H1 (cell line): ENCODE data around the gene STK40. TPM values are rescaled to one million over a fixed set of nuclear protein-coding genes. Genes with fewer than 3 reads are reported as not detected.

Source experiments
- CTCF ChIA-PET: fragments of 300-600 bp; sonication (Branson Sonifier 250); formaldehyde crosslinking; loops from one replicate; lab custom pipeline; 2021; ENCODE audit not compliant: partially characterized antibody; lab: Charles Lee
- POLR2A ChIA-PET: fragments of 300-600 bp; sonication (Branson Sonifier 250); formaldehyde crosslinking; loops from one replicate; lab custom pipeline; 2021; ENCODE audit warnings: inconsistent platforms; ENCODE audit not compliant: partially characterized antibody; lab: Charles Lee
- DNase-seq, 2 experiments: peaks; one replicate each; pipeline versions ENCODE4 v3.0.0 to v3.0.0-alpha.2; 2010 to 2022; ENCODE audit warnings: low spot score in 2 of 2, low read depth in 1 of 2, mixed read lengths in 1 of 2
- FAIRE-seq: peaks from 2 replicates; lab custom pipeline; 2011; peaks lifted over from hg19 to GRCh38; lab: Jason Lieb, UNC
- H2AFZ ChIP-seq: 2 replicates; pipeline ENCODE4 v1.8.1; 2012; ENCODE audit warnings: low read length, inconsistent platforms
- H2AK5ac ChIP-seq: 2 replicates; pipeline ENCODE4 v1.6.1; 2013; ENCODE audit warnings: low read depth, low read length
- H2BK120ac ChIP-seq: replicated peaks from 2 replicates; pipeline ENCODE3; 2013; ENCODE audit warnings: low read depth, low read length, inconsistent platforms
- H2BK12ac ChIP-seq: 2 replicates; pipeline ENCODE4 v1.6.1; 2013; ENCODE audit warnings: low read depth, low read length
- H2BK15ac ChIP-seq: 2 replicates; pipeline ENCODE4 v1.6.1; 2013; ENCODE audit warnings: low read length
- H2BK20ac ChIP-seq: 2 replicates; pipeline ENCODE4 v1.6.1; 2013; ENCODE audit warnings: low read length
- H2BK5ac ChIP-seq: 2 replicates; pipeline ENCODE4 v1.6.1; 2013; ENCODE audit warnings: low read depth, low read length
- H3K14ac ChIP-seq: 2 replicates; pipeline ENCODE4 v1.6.1; 2013; ENCODE audit warnings: inconsistent platforms; ENCODE audit not compliant: insufficient read length
- H3K18ac ChIP-seq: 2 replicates; pipeline ENCODE4 v1.6.1; 2013; ENCODE audit warnings: low read length; ENCODE audit errors: extremely low read depth
- H3K23ac ChIP-seq: 2 replicates; pipeline ENCODE4 v1.6.1; 2013; ENCODE audit warnings: inconsistent platforms; ENCODE audit not compliant: insufficient read length
- H3K23me2 ChIP-seq: 2 replicates; pipeline ENCODE4 v1.6.1; 2013; ENCODE audit warnings: low read depth, low read length
- H3K27ac ChIP-seq: 2 replicates; pipeline ENCODE4 v1.6.1; 2011; ENCODE audit warnings: low read depth, low read length, inconsistent platforms
- H3K27me3 ChIP-seq, 4 experiments: replicated peaks in 1 of 4; 1 replicate in 1 of 4; 2 replicates in 3 of 4; pipeline versions ENCODE4 v1.6.1 to v1.8.1; 2011 to 2013; ENCODE audit warnings: low read length in 3 of 4, mild to moderate bottlenecking in 3 of 4, inconsistent platforms in 2 of 4, mixed read lengths in 2 of 4, moderate library complexity in 1 of 4; ENCODE audit not compliant: control insufficient read depth in 3 of 4, insufficient read depth in 3 of 4; ENCODE audit errors: extremely low read depth in 1 of 4
- H3K36me3 ChIP-seq, 4 experiments: 2 replicates each; pipeline versions ENCODE4 v1.6.1 to v1.8.1; 2011 to 2013; ENCODE audit warnings: mild to moderate bottlenecking in 4 of 4, low read length in 3 of 4, moderate library complexity in 2 of 4, control low read depth in 1 of 4, inconsistent platforms in 1 of 4; ENCODE audit not compliant: insufficient read depth in 4 of 4, control insufficient read depth in 2 of 4
- H3K4ac ChIP-seq: replicated peaks from 2 replicates; pipeline ENCODE3; 2013; ENCODE audit warnings: low read length, low read depth, mixed read lengths, inconsistent platforms; ENCODE audit not compliant: insufficient read length
- H3K4me1 ChIP-seq, 4 experiments: replicated peaks in 1 of 4; 1 replicate in 1 of 4; 2 replicates in 3 of 4; pipeline versions ENCODE4 v1.6.1 to v1.8.1; 2011 to 2013; ENCODE audit warnings: low read length in 3 of 4, inconsistent platforms in 2 of 4, mixed read lengths in 1 of 4; ENCODE audit not compliant: insufficient read depth in 4 of 4, control insufficient read depth in 3 of 4
- H3K4me2 ChIP-seq, 2 experiments: 2 replicates each; pipeline versions ENCODE4 v1.6.1 to v1.8.1; 2011 to 2013; ENCODE audit warnings: low read depth in 2 of 2, low read length in 2 of 2, control low read depth in 1 of 2, inconsistent platforms in 1 of 2, mild to moderate bottlenecking in 1 of 2; ENCODE audit not compliant: insufficient read depth in 1 of 2
- H3K4me3 ChIP-seq, 4 experiments: fragments of 200-600, 300-600 bp in 1 of 4; sonication (generic), shearing (Covaris generic), sonication (Bioruptor Twin) in 1 of 4; 2 replicates each; pipeline versions ENCODE4 v1.5.1 to v1.8.1; 2011 to 2016; ENCODE audit warnings: low read length in 4 of 4, low read depth in 3 of 4, control low read depth in 2 of 4, inconsistent platforms in 2 of 4, mild to moderate bottlenecking in 2 of 4, mixed read lengths in 1 of 4, moderate library complexity in 1 of 4; ENCODE audit not compliant: insufficient read depth in 2 of 4; ENCODE audit errors: extremely low read depth in 1 of 4
- H3K56ac ChIP-seq: replicated peaks from 2 replicates; pipeline ENCODE3; 2013; ENCODE audit warnings: low read depth, mild to moderate bottlenecking, mixed read lengths, low read length, inconsistent platforms; ENCODE audit not compliant: insufficient read length
- H3K79me1 ChIP-seq: 2 replicates; pipeline ENCODE4 v1.6.1; 2013; ENCODE audit warnings: low read depth, low read length, control low read depth
- H3K79me2 ChIP-seq, 2 experiments: 2 replicates each; pipeline versions ENCODE4 v1.6.1 to v1.8.1; 2012 to 2013; ENCODE audit warnings: low read length in 2 of 2, mild to moderate bottlenecking in 2 of 2, inconsistent platforms in 1 of 2; ENCODE audit not compliant: insufficient read depth in 2 of 2, control insufficient read depth in 1 of 2
- H3K9ac ChIP-seq, 4 experiments: replicated peaks in 1 of 4; 1 replicate in 1 of 4; 2 replicates in 3 of 4; pipeline versions ENCODE4 v1.6.1 to v1.8.1; 2011 to 2013; ENCODE audit warnings: low read depth in 3 of 4, low read length in 3 of 4, control low read depth in 2 of 4, mild to moderate bottlenecking in 2 of 4, moderate library complexity in 2 of 4, inconsistent platforms in 1 of 4; ENCODE audit errors: extremely low read depth in 1 of 4
- H3K9me3 ChIP-seq, 2 experiments: 2 replicates each; pipeline versions ENCODE4 v1.6.1 to v1.8.1; 2012 to 2013; ENCODE audit warnings: mild to moderate bottlenecking in 2 of 2, moderate library complexity in 2 of 2, control low read depth in 1 of 2, inconsistent platforms in 1 of 2, low read depth in 1 of 2, low read length in 1 of 2, mixed read lengths in 1 of 2; ENCODE audit not compliant: insufficient read depth in 2 of 2
- H4K20me1 ChIP-seq, 2 experiments: replicated peaks in 1 of 2; 2 replicates each; pipeline versions ENCODE3 to v1.8.1; 2011 to 2013; ENCODE audit warnings: inconsistent platforms in 2 of 2, low read length in 2 of 2, mild to moderate bottlenecking in 1 of 2; ENCODE audit not compliant: insufficient read depth in 2 of 2, control insufficient read depth in 1 of 2
- H4K5ac ChIP-seq: 2 replicates; pipeline ENCODE4 v1.6.1; 2013; ENCODE audit warnings: low read length, low read depth, mixed read lengths, inconsistent platforms; ENCODE audit not compliant: insufficient read length
- H4K8ac ChIP-seq: 2 replicates; pipeline ENCODE4 v1.8.0; 2013; ENCODE audit warnings: mild to moderate bottlenecking, moderate library complexity, low read length, inconsistent platforms; ENCODE audit not compliant: insufficient read depth; ENCODE audit errors: extremely low read depth
- H4K91ac ChIP-seq: replicated peaks from 2 replicates; pipeline ENCODE3; 2013; ENCODE audit warnings: low read length, mixed read lengths, inconsistent platforms; ENCODE audit not compliant: insufficient read length
- CTBP2 ChIP-seq: IDR thresholded peaks from 2 replicates; pipeline ENCODE4 v1.7.0; 2011; ENCODE audit warnings: borderline replicate concordance, mild to moderate bottlenecking, moderate library complexity, mixed read lengths, low read length; ENCODE audit not compliant: insufficient read depth, insufficient read length
- EZH2 ChIP-seq: fragments of 200-600 bp; sonication (generic); IDR thresholded peaks from 2 replicates; pipeline ENCODE4 v1.7.1; 2012; ENCODE audit warnings: low read depth, mild to moderate bottlenecking, moderate library complexity, low read length, inconsistent platforms; ENCODE audit not compliant: severe bottlenecking
- SIRT6 ChIP-seq: IDR thresholded peaks from one replicate; pipeline ENCODE4 v1.7.1; 2012; ENCODE audit warnings: low read length, inconsistent platforms
- TBP ChIP-seq: IDR thresholded peaks from 2 replicates; pipeline ENCODE4 v1.6.1; 2011; ENCODE audit warnings: low read depth, low read length, improper control_type of control experiment
- WGBS, 2 experiments: shearing (Covaris generic) in 1 of 2; methylation state at CpG; one replicate each; pipeline versions ENCODE4 v1.1.6 to v1.1.7; 2013 to 2015; ENCODE audit warnings: low lambda C conversion rate in 2 of 2, mixed read lengths in 2 of 2, inconsistent platforms in 1 of 2, low coverage in 1 of 2, missing lambda C conversion rate in 1 of 2; ENCODE audit not compliant: insufficient replicate concordance in 2 of 2, insufficient coverage in 1 of 2, insufficient read length in 1 of 2; ENCODE audit errors: extremely low coverage in 1 of 2, missing lambda C conversion rate in 1 of 2; 5-methylcytosine and 5-hydroxymethylcytosine counted together
- polyA plus RNA-seq, 7 experiments: library from polyadenylated mRNA; depleted of rRNA in 3 of 7; stranded (reverse) in 5 of 7; unstranded in 2 of 7; fragments of >200 nt in 5 of 7; fragments of 200-250 nt in 2 of 7; gene quantifications; 1 replicate in 5 of 7; 2 replicates in 1 of 7; 4 replicates in 1 of 7; pipeline versions ENCODE4 v1.2.1 to v1.2.3, GENCODE V29; 2011 to 2013; ENCODE audit warnings: missing spikeins in 2 of 7, mixed read lengths in 2 of 7
- total RNA-seq: library from RNA; stranded (reverse); fragmentation: NEBNext Ultra II Directional; extraction: Animal tissue kit (Norgen Biotek cat#: 25700); gene quantifications from 2 replicates; pipeline ENCODE4 v1.2.1, GENCODE V29; 2021

The STK40 gene
- total and polyA plus RNA-seq, 2 of the 8 experiments (the other 6 are each of a cell fraction or from before 2014, with no cell fraction given) = 13.6 to 28.6 TPM

DNA sequence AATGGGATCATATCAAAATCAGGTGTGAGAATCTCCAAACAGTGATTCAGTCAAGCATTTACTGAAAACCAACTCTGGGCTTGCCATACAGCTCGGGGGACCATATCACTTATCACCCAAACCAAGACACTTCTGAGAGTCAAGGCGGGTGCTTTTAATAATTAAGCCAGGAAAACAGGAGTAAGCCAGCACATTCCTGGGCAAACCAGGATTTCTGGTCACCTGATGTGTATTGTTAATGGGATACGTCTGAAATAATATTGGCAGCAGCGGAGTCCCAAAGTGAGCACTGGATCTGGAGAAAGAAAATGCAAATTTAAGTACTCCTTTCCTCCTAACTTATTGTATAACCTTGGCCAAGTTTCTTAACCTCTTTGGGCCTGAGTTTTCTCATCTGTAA is 46.9 kb upstream of the STK40 start:
- Histone ChIP-seq H3K18ac (no peak overlapping the region), H3K4me3 (no peak overlapping the region), H3K9ac (no peak overlapping the region), H3K9me3 (no peaks in the 10 kb centered on the region), H4K91ac (no peak overlapping the region), H3K23ac (no peak overlapping the region), H3K4ac (no peak overlapping the region), H2BK120ac (no peak overlapping the region), H3K36me3 (no peaks in the 10 kb centered on the region; a peak in 1 of 8 replicates), H2BK20ac (no peak overlapping the region), H3K23me2 (no peaks in the 10 kb centered on the region; the same call in 1 of the 2 replicates), H2BK5ac (no peak overlapping the region), H4K5ac (no peak overlapping the region), H3K4me2 (no peak overlapping the region), H2BK15ac (no peak overlapping the region), H2AK5ac (no peak overlapping the region), H3K56ac (no peak overlapping the region), H3K4me1 (no peaks in the 10 kb centered on the region), H3K79me1 (no peaks in the 10 kb centered on the region), H3K14ac (no peak overlapping the region), H3K27ac (no peak overlapping the region), H3K27me3 (no peaks in the 10 kb centered on the region), H3K79me2 (no peaks in the 10 kb centered on the region), H2BK12ac (no peak overlapping the region), H4K8ac (no peak overlapping the region), H4K20me1 (no peaks in the 10 kb centered on the region), H2AFZ (no peak overlapping the region)
- WGBS, 2 experiments = 96% methylated on average over 4 of the region's 4 CpGs; no CpG with 5 or more reads in 1 of the 2 experiments
- DNase-seq (no peak), FAIRE-seq (no peak)
- ChIA-PET POLR2A (no interaction called here), CTCF (no interaction called here)
- TF ChIP-seq EZH2 (no peak), TBP (no peak), SIRT6 (no peak), CTBP2 (no peak)
